ENCODE measurements around the gene PTCRA.

- TF ChIP-seq REST (IDR thresholded peaks at IDR 0.05; ENCODE audit: unreplicated experiment) (no peak), CTCF (conservative IDR thresholded peaks at IDR 0.05; ENCODE audit: low read depth in 2 of 2) (no peak)
These were observed 30.2 kb upstream of the PTCRA start for GRCh38 chr6:42885702-42886101.
